IPS-15b (cell line): ENCODE measurements around the gene BCAN.
"Not testable (repeated sequence)": the region's sequence is repeated elsewhere in the genome, so short reads cannot be mapped to it uniquely, and the experiment has no call there.

Experiments used
- H3K27me3 ChIP-seq: one replicate; pipeline ENCODE4 v1.6.1; 2013; ENCODE audit warnings: low read length; ENCODE audit not compliant: control insufficient read depth, insufficient read depth
- H3K36me3 ChIP-seq: one replicate; pipeline ENCODE4 v1.6.1; 2013; ENCODE audit warnings: low read length; ENCODE audit not compliant: control insufficient read depth, insufficient read depth
- H3K4me1 ChIP-seq: one replicate; pipeline ENCODE4 v1.6.1; 2013; ENCODE audit warnings: mild to moderate bottlenecking, low read length; ENCODE audit not compliant: control insufficient read depth, insufficient read depth
- H3K4me3 ChIP-seq: one replicate; pipeline ENCODE4 v1.5.1; 2013; ENCODE audit warnings: low read depth, low read length
- H3K9ac ChIP-seq: one replicate; pipeline ENCODE4 v1.6.1; 2013; ENCODE audit warnings: low read depth, mild to moderate bottlenecking, low read length
- H3K9me3 ChIP-seq: one replicate; pipeline ENCODE4 v1.6.1; 2013; ENCODE audit warnings: mild to moderate bottlenecking, low read length; ENCODE audit not compliant: control insufficient read depth, insufficient read depth

Gene BCAN

DNA sequence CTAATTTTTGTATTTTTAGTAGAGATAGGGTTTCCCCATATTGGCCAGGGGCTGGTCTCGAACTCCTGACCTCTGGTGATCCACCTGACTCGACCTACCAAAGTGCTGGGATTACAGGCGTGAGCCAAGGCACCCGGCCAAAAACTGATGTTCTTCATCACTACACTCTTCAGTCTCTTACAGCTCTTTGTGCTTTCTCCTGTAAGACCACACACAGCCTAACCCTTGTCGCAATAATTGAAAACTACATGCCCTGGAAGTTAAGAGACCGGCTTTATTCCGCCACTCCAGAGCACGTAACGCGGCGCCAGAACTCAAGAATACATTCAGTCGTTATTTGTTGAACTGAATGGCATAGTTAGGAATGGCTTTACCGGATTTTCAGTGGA, 41.2 kb upstream of the BCAN start:
- Histone ChIP-seq H3K36me3 (peaks cover 22% of the 10 kb centered on the region), H3K27me3 (no peaks in the 10 kb centered on the region), H3K9me3 (no peaks in the 10 kb centered on the region), H3K4me3 (peak overlapping the region; percentile 95), H3K4me1 (no peaks in the 10 kb centered on the region), H3K9ac (peak overlapping the region; percentile 90)

DNA sequence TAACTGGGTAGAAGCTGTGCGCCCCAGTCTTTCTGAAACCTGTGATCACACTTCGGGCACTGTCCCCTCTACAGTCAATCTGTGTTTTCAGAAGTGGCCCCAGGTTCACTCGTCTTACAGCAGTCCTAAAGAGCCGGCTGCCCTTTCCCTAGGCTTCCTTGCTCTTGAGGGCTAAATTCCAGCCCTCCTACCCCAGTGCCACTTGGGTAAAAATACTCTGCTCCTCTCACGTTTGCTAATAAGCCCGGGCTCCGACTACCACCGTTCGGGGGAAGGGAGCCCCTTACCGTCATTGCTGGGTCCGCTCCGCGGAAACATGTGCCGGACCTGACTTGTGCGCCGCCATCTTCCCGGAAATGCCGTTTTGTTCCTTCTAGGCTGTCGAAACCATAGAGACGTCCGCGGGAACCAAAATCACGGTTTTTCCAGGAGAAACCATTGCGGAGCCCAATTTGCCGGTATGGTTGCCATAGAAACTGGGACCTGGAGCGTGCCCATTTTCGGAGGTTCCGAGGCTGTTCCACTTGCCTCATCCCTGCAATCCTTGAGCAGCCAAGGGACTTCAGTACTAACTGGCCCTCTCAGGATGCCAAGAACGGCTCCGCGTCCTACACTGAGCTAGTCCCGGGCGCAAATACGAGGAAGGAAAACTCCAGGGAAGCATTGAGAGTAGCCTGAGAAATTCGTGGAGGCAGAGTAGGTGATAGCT, 40.6 kb upstream of the BCAN start, which contains the start of gene GPATCH4:
Gene GPATCH4, minus strand, starts transcription at position 358 of the 709 bp plus-strand sequence.
- Histone ChIP-seq H3K4me1 (no peaks in the 10 kb centered on the region), H3K4me3 (peak within 1 kb of the TSS; percentile 95), H3K9ac (peak within 1 kb of the TSS; percentile 90), H3K27me3 (no peaks in the 10 kb centered on the region), H3K36me3 (peaks cover 18% of the 10 kb centered on the region), H3K9me3 (no peaks in the 10 kb centered on the region)

DNA sequence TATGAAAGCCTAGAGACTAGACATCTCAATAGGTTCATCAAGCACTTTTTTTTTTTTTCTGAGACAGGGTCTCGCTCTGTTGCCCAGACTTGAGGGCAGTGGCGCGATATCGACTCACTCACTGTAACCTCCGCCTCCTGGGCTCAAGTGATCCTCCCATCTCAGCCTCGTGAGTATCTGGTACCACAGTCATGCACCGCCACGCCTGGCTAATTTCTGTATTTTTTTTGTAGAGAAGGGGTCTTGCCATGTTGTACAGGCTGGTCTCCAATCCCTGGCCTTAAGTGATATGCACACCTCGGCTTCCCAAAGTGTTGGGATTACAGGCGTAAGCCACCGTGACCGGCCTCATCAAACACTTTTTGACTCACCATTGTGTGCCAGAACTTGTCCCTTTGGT, 40.0 kb upstream of the BCAN start:
- H3K4me3 ChIP-seq = peak overlapping the region; percentile 95
- H3K9me3 ChIP-seq = no peaks in the 10 kb centered on the region
- H3K9ac ChIP-seq = no peak overlapping the region

DNA sequence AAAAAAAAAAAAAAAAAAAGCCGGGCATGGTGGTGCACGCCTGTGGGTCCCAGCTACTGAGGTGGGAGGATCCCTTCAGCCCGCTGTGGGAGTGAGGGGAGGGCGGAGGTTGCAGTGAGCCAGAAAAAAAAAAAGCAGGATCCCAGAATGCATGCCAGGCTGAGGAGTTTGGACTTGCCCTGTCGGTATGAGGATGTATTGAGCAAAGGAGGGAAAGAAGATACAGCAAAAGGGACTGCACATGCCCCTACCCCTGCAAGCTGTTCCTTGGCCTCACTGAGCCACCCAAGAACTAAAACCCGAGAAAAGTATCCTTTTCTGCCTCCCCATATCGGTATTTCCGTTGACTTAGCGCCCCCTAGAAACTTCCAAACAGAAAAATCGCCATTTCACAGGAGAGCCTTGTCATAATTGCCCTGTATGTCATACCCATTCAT, 39.3 kb upstream of the BCAN start:
- no peak overlapping the region for H3K4me3 ChIP-seq
- no peak overlapping the region for H3K9ac ChIP-seq
- H3K4me1 ChIP-seq = no peaks in the 10 kb centered on the region
- peaks cover 8% of the 10 kb centered on the region for H3K36me3 ChIP-seq
- H3K27me3 ChIP-seq = no peaks in the 10 kb centered on the region
- no peaks in the 10 kb centered on the region for H3K9me3 ChIP-seq

More for the DNA sequence above, 40.0 kb upstream of the BCAN start:
- no peaks in the 10 kb centered on the region for H3K4me1 ChIP-seq
- no peaks in the 10 kb centered on the region for H3K27me3 ChIP-seq
- H3K36me3 ChIP-seq = peaks cover 15% of the 10 kb centered on the region

DNA sequence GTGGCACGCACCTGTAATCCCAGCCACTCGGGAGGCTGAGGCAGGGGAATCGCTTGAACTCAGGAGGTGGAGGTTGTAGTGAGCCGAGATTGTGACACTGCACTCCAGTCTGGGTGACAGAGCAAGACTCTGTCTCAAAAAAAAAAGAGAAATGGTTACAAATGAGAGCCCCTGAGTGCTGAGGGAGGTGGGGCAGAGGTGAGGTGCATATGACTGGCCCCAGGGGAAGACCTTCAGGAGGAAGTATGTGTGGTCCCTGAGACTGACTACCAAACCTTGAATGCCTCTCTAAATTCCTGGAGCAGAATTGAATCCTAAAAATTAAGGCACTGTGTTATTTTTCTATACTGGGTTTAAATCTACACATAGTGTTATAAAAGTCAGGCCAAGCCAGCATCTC, 34.6 kb upstream of the BCAN start:
- not testable (repeated sequence) for H3K9me3 ChIP-seq, H3K36me3 ChIP-seq, H3K27me3 ChIP-seq, H3K4me1 ChIP-seq, H3K4me3 ChIP-seq, H3K9ac ChIP-seq

DNA sequence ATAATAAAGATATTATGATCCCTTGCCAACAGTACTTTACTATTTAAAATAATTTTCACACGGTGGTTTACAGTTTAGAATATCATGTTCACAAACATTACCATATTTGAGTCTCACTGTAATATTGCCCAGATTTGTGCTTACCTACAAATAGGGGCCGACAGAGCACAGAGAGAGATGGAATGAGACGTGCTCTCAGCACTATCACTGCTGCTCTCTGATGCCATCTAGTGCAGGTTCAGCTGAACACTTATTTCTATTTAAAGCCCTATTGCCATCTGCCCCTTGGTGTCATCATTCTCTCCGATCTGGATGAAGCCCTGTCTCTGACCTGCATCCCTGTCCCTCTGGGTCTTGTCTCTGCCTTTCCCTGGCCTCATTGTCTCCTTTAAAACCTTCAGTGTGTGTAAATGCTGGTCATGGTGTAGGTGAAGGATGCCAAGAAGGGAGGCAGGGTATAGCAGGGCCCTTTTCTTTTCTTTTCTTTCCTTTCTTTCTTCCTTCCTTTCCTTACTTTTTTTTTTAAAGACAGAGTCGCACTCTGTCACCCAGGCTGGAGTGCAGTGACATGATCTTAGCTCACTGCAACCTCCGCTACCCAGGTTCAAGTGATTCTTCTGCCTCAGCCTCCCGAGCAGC, 33.8 kb upstream of the BCAN start:
- Histone ChIP-seq H3K36me3 (no peaks in the 10 kb centered on the region), H3K9ac (no peak overlapping the region), H3K27me3 (no peaks in the 10 kb centered on the region), H3K4me1 (peaks cover 4% of the 10 kb centered on the region), H3K4me3 (no peak overlapping the region), H3K9me3 (no peaks in the 10 kb centered on the region)

DNA sequence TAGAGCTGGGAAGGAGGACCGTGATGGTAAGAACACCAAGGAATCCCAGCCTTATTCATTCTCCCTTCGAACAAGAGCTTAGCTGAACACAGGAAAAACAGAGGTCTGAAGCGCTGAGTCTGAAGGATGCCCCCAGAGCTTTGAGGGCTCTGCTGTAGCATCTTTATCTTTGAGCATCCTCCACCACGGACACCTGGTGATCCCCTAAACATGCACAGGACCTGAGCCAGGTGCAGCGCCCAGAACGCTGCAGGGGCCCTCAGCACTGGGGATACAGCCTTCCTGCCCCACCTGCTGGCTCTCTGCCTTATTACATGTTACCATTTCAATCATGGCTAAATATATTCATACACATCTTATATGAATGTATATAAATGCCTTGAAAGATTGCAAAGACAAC, 32.9 kb upstream of the BCAN start:
- no peak overlapping the region for H3K4me3 ChIP-seq
- H3K27me3 ChIP-seq = no peaks in the 10 kb centered on the region
- no peaks in the 10 kb centered on the region for H3K36me3 ChIP-seq
- H3K4me1 ChIP-seq = peaks cover 4% of the 10 kb centered on the region
- H3K9ac ChIP-seq = no peak overlapping the region
- H3K9me3 ChIP-seq = no peaks in the 10 kb centered on the region

DNA sequence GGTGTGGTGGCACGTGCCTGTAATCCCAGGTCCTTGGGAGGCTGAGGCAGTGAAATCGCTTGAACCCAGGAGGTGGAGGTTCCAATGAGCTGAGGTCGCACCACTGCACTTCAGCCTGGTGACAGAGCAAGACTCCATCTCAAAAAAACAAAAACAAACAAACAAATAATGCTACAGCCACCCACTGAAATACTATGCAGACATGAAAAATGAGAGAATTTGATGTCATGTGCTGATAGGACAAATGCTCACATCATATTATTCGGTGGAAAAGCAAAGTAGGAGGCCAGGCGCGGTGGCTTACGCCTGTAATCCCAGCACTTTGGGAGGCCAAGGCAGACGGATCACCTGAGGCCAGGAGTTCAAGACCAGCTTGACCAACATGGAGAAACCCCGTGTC, 31.8 kb upstream of the BCAN start:
- not testable (repeated sequence) for H3K36me3 ChIP-seq, H3K4me3 ChIP-seq, H3K9me3 ChIP-seq, H3K9ac ChIP-seq, H3K4me1 ChIP-seq, H3K27me3 ChIP-seq

DNA sequence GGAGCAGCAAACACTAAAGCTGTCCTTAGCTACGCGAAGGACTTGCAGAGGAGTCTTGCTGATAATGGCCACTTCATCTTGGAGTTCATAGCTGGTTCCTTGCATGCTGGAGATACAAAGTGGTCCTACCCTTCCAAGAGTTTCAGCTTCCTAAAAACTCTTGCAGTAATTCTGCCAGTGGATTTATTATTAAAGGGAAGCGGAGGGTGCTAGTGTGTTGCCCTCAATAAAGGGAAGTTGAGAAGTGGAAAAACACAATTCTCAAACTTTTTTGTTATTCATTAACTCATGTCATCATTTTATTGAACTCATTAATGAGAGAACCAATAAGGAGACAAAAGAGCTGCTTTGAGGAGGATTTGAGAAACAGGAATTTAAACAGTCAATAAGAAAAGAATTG, 29.3 kb upstream of the BCAN start:
- H3K4me3 ChIP-seq = no peak overlapping the region

DNA sequence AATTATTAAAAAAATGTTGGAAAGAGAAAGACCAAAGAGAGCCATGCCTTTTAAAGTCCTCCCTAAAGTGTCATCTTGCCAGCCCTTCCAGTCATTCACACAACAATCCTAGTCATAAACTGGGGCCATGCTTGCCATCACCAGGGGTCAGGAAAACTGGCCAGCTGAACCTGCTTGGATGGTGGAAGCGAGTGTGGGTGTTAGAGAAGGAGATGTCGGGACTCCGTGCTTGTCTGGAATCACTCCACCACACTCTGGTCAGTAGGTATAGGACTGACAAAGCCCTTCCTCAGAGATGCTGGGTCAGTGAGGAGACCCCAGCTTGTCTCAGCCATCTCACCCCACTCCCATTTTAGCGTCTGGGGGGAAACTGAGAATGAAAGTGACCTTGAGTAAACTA, 26.0 kb upstream of the BCAN start:
- H3K4me3 ChIP-seq = no peak overlapping the region
- H3K27me3 ChIP-seq = peaks cover 24% of the 10 kb centered on the region
- no peaks in the 10 kb centered on the region for H3K36me3 ChIP-seq
- no peaks in the 10 kb centered on the region for H3K9me3 ChIP-seq
- no peaks in the 10 kb centered on the region for H3K4me1 ChIP-seq
- no peak overlapping the region for H3K9ac ChIP-seq

More for the DNA sequence above, 29.3 kb upstream of the BCAN start:
- H3K9me3 ChIP-seq = no peaks in the 10 kb centered on the region
- H3K36me3 ChIP-seq = no peaks in the 10 kb centered on the region
- peaks cover 3% of the 10 kb centered on the region for H3K27me3 ChIP-seq
- no peak overlapping the region for H3K9ac ChIP-seq
- peaks cover 4% of the 10 kb centered on the region for H3K4me1 ChIP-seq

DNA sequence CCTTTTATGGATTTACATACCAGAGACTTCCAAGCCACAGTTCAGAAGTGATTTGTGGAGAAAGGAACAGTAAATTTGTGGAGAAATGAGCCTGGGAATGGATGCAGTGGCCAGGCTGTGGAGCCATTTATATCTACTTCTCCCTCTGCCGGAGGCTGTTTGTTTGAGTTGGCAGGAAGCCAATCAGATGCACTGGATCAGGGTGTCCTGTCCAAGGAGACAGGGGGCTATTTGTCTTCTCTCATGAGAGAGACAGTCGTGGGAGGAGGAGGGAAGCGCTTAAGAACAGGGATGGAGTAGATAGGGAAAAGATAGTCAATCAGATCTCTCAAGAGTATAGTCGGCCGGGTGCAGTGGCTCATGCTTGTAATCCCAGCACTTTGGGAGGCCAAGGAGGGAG, 25.5 kb upstream of the BCAN start:
- H3K36me3 ChIP-seq = no peaks in the 10 kb centered on the region
- H3K4me3 ChIP-seq = no peak overlapping the region
- H3K27me3 ChIP-seq = peaks cover 28% of the 10 kb centered on the region
- no peak overlapping the region for H3K9ac ChIP-seq
- H3K4me1 ChIP-seq = no peaks in the 10 kb centered on the region
- no peaks in the 10 kb centered on the region for H3K9me3 ChIP-seq

DNA sequence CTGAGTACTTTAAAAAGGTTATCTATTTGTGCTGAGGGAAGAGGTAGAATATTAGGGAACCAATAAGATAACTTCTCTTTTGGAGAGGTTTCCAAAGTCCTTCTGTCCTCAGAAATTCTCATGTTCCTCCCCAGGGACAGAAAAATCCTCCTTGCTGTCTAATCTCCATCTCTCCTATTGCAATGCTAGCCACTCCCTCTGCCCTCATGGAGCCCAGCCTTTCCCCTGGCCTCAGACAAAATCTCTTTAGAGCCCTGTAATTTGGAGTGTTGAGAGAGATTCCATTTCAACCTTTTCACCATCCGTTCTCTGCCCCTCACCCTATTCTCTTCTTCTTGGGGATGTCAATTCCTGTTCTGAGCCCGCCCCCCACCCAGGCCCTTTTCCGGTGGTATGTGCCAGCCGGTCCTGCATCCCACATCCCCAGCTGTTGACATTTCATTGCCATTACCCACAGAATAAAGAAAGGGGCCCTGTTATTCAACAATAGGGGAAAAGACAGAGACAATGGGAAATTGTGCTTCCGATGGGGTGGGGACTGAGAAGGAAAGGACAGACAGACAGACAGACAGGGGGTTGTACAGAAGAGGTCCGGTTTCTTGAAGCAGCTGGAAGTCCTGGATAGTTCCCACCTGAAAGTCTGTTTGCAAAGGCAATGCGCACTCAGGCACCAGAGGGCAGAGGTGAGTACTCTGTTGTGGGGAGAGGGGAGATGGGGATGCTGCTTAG, 22.9 kb upstream of the BCAN start, which contains the start of gene HAPLN2:
Gene HAPLN2, plus strand, starts transcription at position 563 of the 729 bp plus-strand sequence. CDS start 4,076 bp downstream, outside the sequence.
- peaks cover 53% of the 10 kb centered on the region for H3K27me3 ChIP-seq
- H3K9ac ChIP-seq = no peak within 1 kb of the TSS
- no peaks in the 10 kb centered on the region for H3K9me3 ChIP-seq
- no peaks in the 10 kb centered on the region for H3K36me3 ChIP-seq
- peak within 1 kb of the TSS; percentile 4 for H3K4me3 ChIP-seq
- no peaks in the 10 kb centered on the region for H3K4me1 ChIP-seq
